ENCODE results near the gene QSOX2.

GRCh38 chr9:136233411-136233810, 12.2 kb downstream of the QSOX2 start:
- TF ChIP-seq CTCF (conservative IDR thresholded peaks at IDR 0.05; ENCODE audit: low read length) (no peak), EZH2phosphoT487 (IDR thresholded peaks at IDR 0.05; ENCODE audit: borderline replicate concordance) (no peak)

Data from Loucy (cell line).